GM18520 (cell line): ENCODE data around the gene CIDEB.
A peak's percentile ranks its signal among the peaks of the same experiment; 100 is the strongest.

Experiments
- ATAC-seq: cut with Tn5 transposase; IDR thresholded peaks from one replicate; pipeline ENCODE4 v1.9.1; 2021; ENCODE audit not compliant: unreplicated experiment

Gene CIDEB

DNA sequence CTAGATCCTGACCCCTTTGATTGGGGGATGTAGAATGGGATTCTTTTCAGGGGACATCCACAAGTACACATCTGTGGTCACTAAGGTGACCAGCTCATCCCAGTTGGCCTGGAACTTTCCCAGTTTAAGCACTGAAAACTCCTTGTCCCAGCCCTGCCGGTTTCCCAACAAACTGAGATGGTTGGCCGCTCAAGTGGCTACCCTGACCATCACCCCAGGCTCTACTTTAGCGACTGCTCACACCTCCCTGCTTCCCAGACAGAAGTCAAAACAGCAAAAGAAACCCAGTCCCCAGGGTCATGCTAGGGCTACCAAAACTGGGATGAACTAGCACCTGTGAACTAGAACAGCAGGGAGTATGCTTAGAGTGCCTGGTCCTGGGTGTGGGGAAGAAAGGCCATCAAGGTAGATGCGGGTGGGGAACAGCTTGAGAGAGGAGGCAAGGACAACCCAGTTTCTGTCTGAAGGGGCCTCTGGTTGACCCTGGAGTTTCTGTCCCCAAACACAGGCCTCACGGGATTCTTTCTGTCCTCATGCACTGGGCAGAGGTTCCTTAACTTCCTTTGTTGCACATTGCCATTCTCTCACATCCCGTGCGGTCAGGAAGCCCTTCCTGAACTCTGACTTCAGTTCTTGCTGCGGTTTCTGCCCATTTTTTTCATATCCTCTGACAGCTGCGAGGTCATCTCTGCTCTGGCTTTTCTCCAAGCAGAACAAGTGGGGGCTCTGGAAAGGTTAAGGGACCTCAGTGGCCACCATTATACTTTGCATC is 5.1 kb upstream of the CIDEB start:
- no peak for ATAC-seq

DNA sequence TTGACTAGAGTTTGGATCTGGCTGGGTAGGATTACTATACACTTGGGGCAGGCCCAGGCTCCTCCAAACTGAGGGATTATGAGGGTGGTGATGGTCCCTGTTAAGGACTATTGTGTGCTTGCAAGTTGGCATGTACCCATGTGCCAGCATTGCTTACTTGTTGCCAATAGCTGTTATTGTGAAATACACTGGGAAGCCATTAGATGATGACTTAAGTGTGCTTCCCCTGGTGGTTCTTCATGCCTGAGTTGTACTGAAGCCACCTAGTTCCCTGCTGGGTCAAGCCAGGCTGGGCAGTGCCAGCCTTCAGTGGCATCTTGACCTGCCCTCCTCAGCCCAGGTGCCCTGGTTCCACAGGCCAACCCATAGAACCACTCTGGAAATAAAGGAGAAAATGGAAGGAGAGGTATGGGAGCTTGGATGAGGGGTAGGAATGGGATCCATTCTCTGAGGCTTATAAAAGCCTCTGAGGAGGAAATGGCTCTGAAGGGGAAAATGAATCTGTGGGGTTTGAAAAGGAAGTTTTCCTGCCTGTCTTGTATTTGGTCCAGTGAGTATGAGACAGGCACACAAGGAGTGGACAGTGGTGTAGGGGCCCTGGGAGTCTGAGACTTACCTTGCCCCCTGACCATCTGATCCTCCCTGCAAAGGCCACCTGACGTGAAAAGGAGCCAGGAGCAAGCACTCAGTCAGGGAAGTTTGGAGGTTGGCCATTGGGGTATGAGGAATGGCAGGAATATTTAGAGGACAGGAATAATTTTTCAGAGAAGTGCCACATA is 4.2 kb upstream of the CIDEB start:
- ATAC-seq = no peak

- ATAC-seq = peak; percentile 62
Measured at GRCh38 chr14:24310646-24311604, 3.1 kb upstream of the CIDEB start, which contains the start of gene LTB4R. TSS of gene LTB4R (plus strand) at chr14:24311502. CDS start at chr14:24315652, 4,150 bp downstream.

DNA sequence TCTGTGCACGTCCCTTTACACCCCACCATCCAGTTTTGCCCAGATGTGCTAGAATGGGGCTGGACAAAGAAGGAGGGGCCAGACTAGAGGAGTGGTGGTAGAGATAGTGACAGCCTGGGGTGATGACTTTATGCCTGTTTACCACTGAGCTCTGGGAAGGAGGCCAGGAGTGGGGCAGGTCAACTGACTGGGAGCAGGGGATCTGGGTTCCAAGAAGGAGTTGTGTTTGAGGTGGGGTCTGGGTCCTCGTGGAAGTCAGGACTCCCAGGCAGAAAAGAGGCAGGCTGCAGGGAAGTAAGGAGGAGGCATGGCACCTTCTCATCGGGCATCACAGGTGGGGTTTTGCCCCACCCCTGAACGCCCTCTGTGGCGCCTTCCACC is 2.5 kb upstream of the CIDEB start:
- ATAC-seq = no peak

- ATAC-seq = no peak
Measured at GRCh38 chr14:24309538-24310264, 1.9 kb upstream of the CIDEB start, which contains the start of gene LTB4R2. TSS of gene LTB4R2 (plus strand) at chr14:24310140. CDS start at chr14:24310665, 525 bp downstream.

GRCh38 chr14:24308342-24309124 is 756 bp upstream of the CIDEB start:
- ATAC-seq = no peak

DNA sequence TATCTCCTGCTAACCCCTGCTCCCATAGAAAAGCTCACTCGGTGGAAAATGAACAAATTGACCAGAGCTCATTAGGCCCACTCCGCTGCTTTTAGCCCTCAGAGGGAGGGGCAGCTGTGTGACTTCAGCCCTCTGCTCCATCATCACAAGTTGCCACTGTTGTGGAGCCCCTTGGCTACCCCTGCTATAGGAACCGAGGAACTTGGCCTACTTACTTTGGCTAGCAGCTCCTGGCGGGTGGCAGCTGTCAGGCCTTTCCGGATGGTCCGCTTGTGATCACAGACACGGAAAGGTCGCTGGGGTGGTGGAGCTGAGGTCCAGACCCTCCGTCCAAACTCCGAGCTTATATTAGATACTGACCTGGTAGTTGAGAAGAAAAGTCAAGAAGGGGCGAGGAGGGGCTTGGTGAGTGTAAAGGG is 612 bp downstream of the CIDEB start:
- no peak for ATAC-seq

GRCh38 chr14:24304019-24304387 is 3.8 kb downstream of the CIDEB start:
- ATAC-seq = no peak

DNA sequence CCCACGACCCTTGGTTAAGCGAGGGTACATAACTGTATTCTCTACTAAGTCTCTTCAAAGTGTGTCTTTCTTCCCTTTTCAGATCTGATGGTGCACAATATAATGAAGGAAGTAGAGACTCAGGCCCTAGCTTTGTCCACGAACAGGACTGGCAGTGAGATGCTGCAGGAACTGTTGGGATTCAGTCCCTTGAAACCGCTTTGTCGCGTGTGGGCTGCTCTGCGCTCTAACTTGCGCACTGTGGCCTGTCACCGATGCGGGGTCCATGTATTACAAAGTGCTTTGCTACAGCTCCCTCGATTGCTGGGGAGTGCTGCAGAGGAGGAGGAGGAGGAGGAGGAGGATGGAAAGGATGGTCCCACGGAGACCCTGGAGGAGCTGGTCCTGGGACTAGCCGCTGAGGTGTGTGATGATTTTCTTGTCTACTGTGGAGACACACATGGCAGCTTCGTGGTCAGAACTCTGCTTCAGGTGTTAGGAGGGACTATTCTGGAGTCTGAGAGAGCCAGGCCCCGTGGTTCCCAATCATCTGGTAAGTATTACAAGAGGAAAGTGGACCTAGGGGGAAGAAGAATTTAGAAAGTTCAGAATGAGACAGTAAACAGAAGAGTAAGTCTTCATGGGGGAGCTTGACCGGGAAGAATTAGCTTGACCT is 7.3 kb downstream of the CIDEB start:
- ATAC-seq = no peak

- peak; percentile 54 for ATAC-seq
Measured at GRCh38 chr14:24299255-24300191, 8.3 kb downstream of the CIDEB start, which contains the start of the genes DHRS1 and NOP9. TSS of gene DHRS1 (minus strand) at chr14:24299780. CDS start at chr14:24299106, 674 bp downstream. TSS of gene NOP9 (plus strand) at chr14:24299850. CDS start at chr14:24299955, 105 bp downstream.

DNA sequence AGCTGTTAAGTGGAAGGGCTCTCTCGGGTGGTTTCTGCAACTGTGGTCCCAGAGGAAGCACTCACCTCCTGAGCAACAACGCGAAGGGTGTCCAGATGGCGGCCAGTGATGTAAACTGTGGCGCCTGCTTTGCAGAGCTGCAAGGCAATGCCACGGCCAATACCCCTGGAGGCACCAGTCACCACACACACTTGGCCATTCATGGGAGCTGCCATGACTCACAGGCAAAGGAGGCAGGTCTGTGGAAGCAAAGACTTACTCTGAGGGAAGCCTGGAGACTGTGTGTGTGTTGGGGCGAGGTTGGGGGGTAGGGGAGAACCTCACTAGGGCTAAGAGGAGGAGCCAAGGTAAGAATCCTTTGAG is 8.9 kb downstream of the CIDEB start:
- ATAC-seq = no peak

DNA sequence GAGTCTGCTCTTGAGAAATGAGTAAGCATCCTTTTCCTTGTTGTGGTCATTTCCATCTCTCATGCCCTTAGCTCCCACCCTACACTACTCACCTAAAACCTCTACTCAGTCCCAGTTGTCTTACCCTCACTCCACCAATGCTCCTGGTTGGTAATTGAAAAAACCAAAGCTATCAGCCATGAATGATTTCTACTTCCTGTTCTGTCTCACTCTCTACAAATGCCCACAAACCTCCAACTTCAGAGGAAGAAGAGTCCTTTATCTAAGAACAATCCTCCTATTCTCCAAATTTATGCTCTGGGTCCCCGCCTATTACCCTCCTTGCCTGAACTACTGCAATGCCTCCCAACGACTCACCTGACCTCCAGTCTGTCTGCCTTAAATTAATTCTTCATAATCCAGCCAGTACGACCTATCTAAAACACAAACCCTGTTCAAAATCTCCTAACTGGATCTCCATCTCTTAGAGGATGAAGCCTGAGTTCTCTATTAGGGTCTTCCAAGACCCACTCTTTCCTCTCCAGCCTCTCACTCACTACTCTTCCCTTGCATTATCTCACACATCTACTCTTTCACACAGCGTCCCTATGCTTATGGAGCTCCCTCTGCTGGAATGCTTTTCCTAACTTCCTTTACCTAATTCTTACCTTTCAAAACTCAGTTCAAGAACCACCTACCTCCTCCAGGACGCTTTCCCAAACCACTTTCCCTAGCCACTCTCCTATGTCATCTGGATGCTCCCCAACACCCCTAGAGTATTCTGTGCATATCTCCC is 10.4 kb downstream of the CIDEB start:
- ATAC-seq = no peak

DNA sequence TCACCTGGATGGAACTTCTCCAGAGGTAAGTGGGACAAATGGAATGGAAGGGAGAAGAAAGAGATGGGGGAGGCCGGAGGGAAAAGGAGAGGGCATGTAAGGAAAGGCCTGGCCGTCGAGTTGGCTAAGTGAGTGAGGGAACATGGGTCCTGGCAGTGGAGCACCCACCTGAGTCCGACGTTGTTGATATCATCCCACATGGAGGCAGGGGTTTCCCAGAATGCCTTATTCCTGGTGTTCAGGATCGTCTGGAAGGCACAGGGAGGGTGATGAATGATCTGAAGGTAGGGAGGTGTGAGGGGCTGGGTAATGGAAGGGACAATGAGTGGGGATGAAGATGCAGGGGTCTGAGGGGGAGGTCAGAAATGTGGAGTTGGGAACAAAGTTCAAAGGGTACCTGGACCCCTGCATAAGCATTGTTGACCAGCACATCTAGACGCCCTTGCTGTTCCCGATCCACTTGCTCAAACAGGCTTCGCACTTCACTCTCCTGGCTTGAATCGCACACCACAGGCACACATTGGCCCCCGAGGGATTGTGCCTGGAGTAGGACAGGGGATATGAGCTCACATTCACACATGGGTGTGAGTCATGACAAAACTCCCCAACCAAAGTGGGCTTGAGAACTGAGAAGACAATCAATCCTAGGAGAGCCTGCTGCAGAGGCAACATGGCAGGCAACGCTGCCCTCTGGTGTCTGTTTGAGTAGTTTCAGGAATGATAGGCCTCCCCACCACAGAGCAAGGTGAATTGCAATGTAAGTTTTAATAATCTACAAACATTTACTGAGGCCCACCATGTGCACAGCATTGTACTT is 11.2 kb downstream of the CIDEB start:
- ATAC-seq = peak; percentile 63

- ATAC-seq = no peak
Measured at GRCh38 chr14:24293525-24293924, 14.3 kb downstream of the CIDEB start.

GRCh38 chr14:24292118-24292807 is 15.5 kb downstream of the CIDEB start:
- no peak for ATAC-seq
